H1 (cell line): ENCODE data around the gene RNASE11. TPM values are rescaled to one million over a fixed set of nuclear protein-coding genes. Genes with fewer than 3 reads are reported as not detected.

Experiments used
- CTCF ChIA-PET: fragments of 300-600 bp; sonication (Branson Sonifier 250); formaldehyde crosslinking; loops from one replicate; lab custom pipeline; 2021; ENCODE audit not compliant: partially characterized antibody; lab: Charles Lee
- POLR2A ChIA-PET: fragments of 300-600 bp; sonication (Branson Sonifier 250); formaldehyde crosslinking; loops from one replicate; lab custom pipeline; 2021; ENCODE audit warnings: inconsistent platforms; ENCODE audit not compliant: partially characterized antibody; lab: Charles Lee
- DNase-seq, 2 experiments: peaks; one replicate each; pipeline versions ENCODE4 v3.0.0 to v3.0.0-alpha.2; 2010 to 2022; ENCODE audit warnings: low spot score in 2 of 2, low read depth in 1 of 2, mixed read lengths in 1 of 2
- FAIRE-seq: peaks from 2 replicates; lab custom pipeline; 2011; peaks lifted over from hg19 to GRCh38; lab: Jason Lieb, UNC
- H2AFZ ChIP-seq: 2 replicates; pipeline ENCODE4 v1.8.1; 2012; ENCODE audit warnings: low read length, inconsistent platforms
- H2AK5ac ChIP-seq: 2 replicates; pipeline ENCODE4 v1.6.1; 2013; ENCODE audit warnings: low read depth, low read length
- H2BK120ac ChIP-seq: replicated peaks from 2 replicates; pipeline ENCODE3; 2013; ENCODE audit warnings: low read depth, low read length, inconsistent platforms
- H2BK12ac ChIP-seq: 2 replicates; pipeline ENCODE4 v1.6.1; 2013; ENCODE audit warnings: low read depth, low read length
- H2BK15ac ChIP-seq: 2 replicates; pipeline ENCODE4 v1.6.1; 2013; ENCODE audit warnings: low read length
- H2BK20ac ChIP-seq: 2 replicates; pipeline ENCODE4 v1.6.1; 2013; ENCODE audit warnings: low read length
- H2BK5ac ChIP-seq: 2 replicates; pipeline ENCODE4 v1.6.1; 2013; ENCODE audit warnings: low read depth, low read length
- H3K14ac ChIP-seq: 2 replicates; pipeline ENCODE4 v1.6.1; 2013; ENCODE audit warnings: inconsistent platforms; ENCODE audit not compliant: insufficient read length
- H3K18ac ChIP-seq: 2 replicates; pipeline ENCODE4 v1.6.1; 2013; ENCODE audit warnings: low read length; ENCODE audit errors: extremely low read depth
- H3K23ac ChIP-seq: 2 replicates; pipeline ENCODE4 v1.6.1; 2013; ENCODE audit warnings: inconsistent platforms; ENCODE audit not compliant: insufficient read length
- H3K23me2 ChIP-seq: 2 replicates; pipeline ENCODE4 v1.6.1; 2013; ENCODE audit warnings: low read depth, low read length
- H3K27ac ChIP-seq: 2 replicates; pipeline ENCODE4 v1.6.1; 2011; ENCODE audit warnings: low read depth, low read length, inconsistent platforms
- H3K27me3 ChIP-seq, 4 experiments: replicated peaks in 1 of 4; 1 replicate in 1 of 4; 2 replicates in 3 of 4; pipeline versions ENCODE4 v1.6.1 to v1.8.1; 2011 to 2013; ENCODE audit warnings: low read length in 3 of 4, mild to moderate bottlenecking in 3 of 4, inconsistent platforms in 2 of 4, mixed read lengths in 2 of 4, moderate library complexity in 1 of 4; ENCODE audit not compliant: control insufficient read depth in 3 of 4, insufficient read depth in 3 of 4; ENCODE audit errors: extremely low read depth in 1 of 4
- H3K36me3 ChIP-seq, 4 experiments: 2 replicates each; pipeline versions ENCODE4 v1.6.1 to v1.8.1; 2011 to 2013; ENCODE audit warnings: mild to moderate bottlenecking in 4 of 4, low read length in 3 of 4, moderate library complexity in 2 of 4, control low read depth in 1 of 4, inconsistent platforms in 1 of 4; ENCODE audit not compliant: insufficient read depth in 4 of 4, control insufficient read depth in 2 of 4
- H3K4ac ChIP-seq: replicated peaks from 2 replicates; pipeline ENCODE3; 2013; ENCODE audit warnings: low read length, low read depth, mixed read lengths, inconsistent platforms; ENCODE audit not compliant: insufficient read length
- H3K4me1 ChIP-seq, 4 experiments: replicated peaks in 1 of 4; 1 replicate in 1 of 4; 2 replicates in 3 of 4; pipeline versions ENCODE4 v1.6.1 to v1.8.1; 2011 to 2013; ENCODE audit warnings: low read length in 3 of 4, inconsistent platforms in 2 of 4, mixed read lengths in 1 of 4; ENCODE audit not compliant: insufficient read depth in 4 of 4, control insufficient read depth in 3 of 4
- H3K4me2 ChIP-seq, 2 experiments: 2 replicates each; pipeline versions ENCODE4 v1.6.1 to v1.8.1; 2011 to 2013; ENCODE audit warnings: low read depth in 2 of 2, low read length in 2 of 2, control low read depth in 1 of 2, inconsistent platforms in 1 of 2, mild to moderate bottlenecking in 1 of 2; ENCODE audit not compliant: insufficient read depth in 1 of 2
- H3K4me3 ChIP-seq, 4 experiments: fragments of 200-600, 300-600 bp in 1 of 4; sonication (generic), shearing (Covaris generic), sonication (Bioruptor Twin) in 1 of 4; 2 replicates each; pipeline versions ENCODE4 v1.5.1 to v1.8.1; 2011 to 2016; ENCODE audit warnings: low read length in 4 of 4, low read depth in 3 of 4, control low read depth in 2 of 4, inconsistent platforms in 2 of 4, mild to moderate bottlenecking in 2 of 4, mixed read lengths in 1 of 4, moderate library complexity in 1 of 4; ENCODE audit not compliant: insufficient read depth in 2 of 4; ENCODE audit errors: extremely low read depth in 1 of 4
- H3K56ac ChIP-seq: replicated peaks from 2 replicates; pipeline ENCODE3; 2013; ENCODE audit warnings: low read depth, mild to moderate bottlenecking, mixed read lengths, low read length, inconsistent platforms; ENCODE audit not compliant: insufficient read length
- H3K79me1 ChIP-seq: 2 replicates; pipeline ENCODE4 v1.6.1; 2013; ENCODE audit warnings: low read depth, low read length, control low read depth
- H3K79me2 ChIP-seq, 2 experiments: 2 replicates each; pipeline versions ENCODE4 v1.6.1 to v1.8.1; 2012 to 2013; ENCODE audit warnings: low read length in 2 of 2, mild to moderate bottlenecking in 2 of 2, inconsistent platforms in 1 of 2; ENCODE audit not compliant: insufficient read depth in 2 of 2, control insufficient read depth in 1 of 2
- H3K9ac ChIP-seq, 4 experiments: replicated peaks in 1 of 4; 1 replicate in 1 of 4; 2 replicates in 3 of 4; pipeline versions ENCODE4 v1.6.1 to v1.8.1; 2011 to 2013; ENCODE audit warnings: low read depth in 3 of 4, low read length in 3 of 4, control low read depth in 2 of 4, mild to moderate bottlenecking in 2 of 4, moderate library complexity in 2 of 4, inconsistent platforms in 1 of 4; ENCODE audit errors: extremely low read depth in 1 of 4
- H3K9me3 ChIP-seq, 2 experiments: 2 replicates each; pipeline versions ENCODE4 v1.6.1 to v1.8.1; 2012 to 2013; ENCODE audit warnings: mild to moderate bottlenecking in 2 of 2, moderate library complexity in 2 of 2, control low read depth in 1 of 2, inconsistent platforms in 1 of 2, low read depth in 1 of 2, low read length in 1 of 2, mixed read lengths in 1 of 2; ENCODE audit not compliant: insufficient read depth in 2 of 2
- H4K20me1 ChIP-seq, 2 experiments: replicated peaks in 1 of 2; 2 replicates each; pipeline versions ENCODE3 to v1.8.1; 2011 to 2013; ENCODE audit warnings: inconsistent platforms in 2 of 2, low read length in 2 of 2, mild to moderate bottlenecking in 1 of 2; ENCODE audit not compliant: insufficient read depth in 2 of 2, control insufficient read depth in 1 of 2
- H4K5ac ChIP-seq: 2 replicates; pipeline ENCODE4 v1.6.1; 2013; ENCODE audit warnings: low read length, low read depth, mixed read lengths, inconsistent platforms; ENCODE audit not compliant: insufficient read length
- H4K8ac ChIP-seq: 2 replicates; pipeline ENCODE4 v1.8.0; 2013; ENCODE audit warnings: mild to moderate bottlenecking, moderate library complexity, low read length, inconsistent platforms; ENCODE audit not compliant: insufficient read depth; ENCODE audit errors: extremely low read depth
- H4K91ac ChIP-seq: replicated peaks from 2 replicates; pipeline ENCODE3; 2013; ENCODE audit warnings: low read length, mixed read lengths, inconsistent platforms; ENCODE audit not compliant: insufficient read length
- EP300 ChIP-seq, 2 experiments: IDR thresholded peaks; 1 replicate in 1 of 2; 2 replicates in 1 of 2; pipeline ENCODE4 v1.6.1; 2011 to 2012; ENCODE audit warnings: low read depth in 2 of 2, low read length in 2 of 2, mild to moderate bottlenecking in 2 of 2, borderline replicate concordance in 1 of 2, inconsistent platforms in 1 of 2, moderate library complexity in 1 of 2
- WGBS, 2 experiments: shearing (Covaris generic) in 1 of 2; methylation state at CpG; one replicate each; pipeline versions ENCODE4 v1.1.6 to v1.1.7; 2013 to 2015; ENCODE audit warnings: low lambda C conversion rate in 2 of 2, mixed read lengths in 2 of 2, inconsistent platforms in 1 of 2, low coverage in 1 of 2, missing lambda C conversion rate in 1 of 2; ENCODE audit not compliant: insufficient replicate concordance in 2 of 2, insufficient coverage in 1 of 2, insufficient read length in 1 of 2; ENCODE audit errors: extremely low coverage in 1 of 2, missing lambda C conversion rate in 1 of 2; 5-methylcytosine and 5-hydroxymethylcytosine counted together
- polyA plus RNA-seq, 7 experiments: library from polyadenylated mRNA; depleted of rRNA in 3 of 7; stranded (reverse) in 5 of 7; unstranded in 2 of 7; fragments of >200 nt in 5 of 7; fragments of 200-250 nt in 2 of 7; gene quantifications; 1 replicate in 5 of 7; 2 replicates in 1 of 7; 4 replicates in 1 of 7; pipeline versions ENCODE4 v1.2.1 to v1.2.3, GENCODE V29; 2011 to 2013; ENCODE audit warnings: missing spikeins in 2 of 7, mixed read lengths in 2 of 7
- total RNA-seq: library from RNA; stranded (reverse); fragmentation: NEBNext Ultra II Directional; extraction: Animal tissue kit (Norgen Biotek cat#: 25700); gene quantifications from 2 replicates; pipeline ENCODE4 v1.2.1, GENCODE V29; 2021

RNASE11 gene
- total and polyA plus RNA-seq, 2 of the 8 experiments (the other 6 are each of a cell fraction or from before 2014, with no cell fraction given): not detected

- WGBS, 2 experiments: 3% methylated on average over 2 of the region's 2 CpGs; no CpG with 5 or more reads in 1 of the 2 experiments
- Histone ChIP-seq H2BK20ac (no peak overlapping the region), H3K14ac (no peak overlapping the region), H3K56ac (no peak overlapping the region), H2BK12ac (no peak overlapping the region), H3K27me3 (no peaks in the 10 kb centered on the region), H3K4me2 (peak overlapping the region; percentile 35 to 61; a peak in 3 of 4 replicates), H4K5ac (no peak overlapping the region), H3K27ac (peak overlapping the region; percentile 18; the same call in 1 of the 2 replicates), H4K20me1 (no peaks in the 10 kb centered on the region), H2BK5ac (peak overlapping the region; percentile 69; the same call in 1 of the 2 replicates), H3K4me3 (peak overlapping the region in 1 of 4 experiments; percentile 35; a peak in 1 of 8 replicates), H3K4ac (no peak overlapping the region), H2AK5ac (no peak overlapping the region), H4K91ac (no peak overlapping the region), H3K79me2 (no peaks in the 10 kb centered on the region), H3K9me3 (no peaks in the 10 kb centered on the region), H3K4me1 (peaks cover 2 to 10% (median 5%) of the 10 kb centered on the region in 4 experiments; a peak in 5 of 7 replicates), H3K36me3 (no peaks in the 10 kb centered on the region), H3K23ac (no peak overlapping the region), H2BK15ac (no peak overlapping the region), H3K23me2 (no peaks in the 10 kb centered on the region; the same call in 1 of the 2 replicates), H2BK120ac (no peak overlapping the region), H3K79me1 (no peaks in the 10 kb centered on the region), H3K9ac (peak overlapping the region in 1 of 4 experiments; percentile 34; a peak in 1 of 7 replicates), H4K8ac (no peak overlapping the region), H2AFZ (no peak overlapping the region), H3K18ac (no peak overlapping the region)
- FAIRE-seq (peak; percentile 76), DNase-seq (peak in 1 of 2 experiments; percentile 34)
- ChIA-PET POLR2A (no interaction called here), CTCF (no interaction called here)
- TF ChIP-seq EP300 (IDR thresholded peaks at IDR 0.05; ENCODE audit: borderline replicate concordance in 1 of 2, low read depth in 2 of 2, low read length in 2 of 2): no peak
These were observed 28.3 kb downstream of the RNASE11 start for GRCh38 chr14:20559461-20559904.
